Measurements from ENCODE around the gene LYPD8. TPM values are rescaled to one million over a fixed set of nuclear protein-coding genes. Genes with fewer than 3 reads are reported as not detected.

LYPD8 gene
- total RNA-seq, 2 experiments from 2014 or later = not detected

DNA sequence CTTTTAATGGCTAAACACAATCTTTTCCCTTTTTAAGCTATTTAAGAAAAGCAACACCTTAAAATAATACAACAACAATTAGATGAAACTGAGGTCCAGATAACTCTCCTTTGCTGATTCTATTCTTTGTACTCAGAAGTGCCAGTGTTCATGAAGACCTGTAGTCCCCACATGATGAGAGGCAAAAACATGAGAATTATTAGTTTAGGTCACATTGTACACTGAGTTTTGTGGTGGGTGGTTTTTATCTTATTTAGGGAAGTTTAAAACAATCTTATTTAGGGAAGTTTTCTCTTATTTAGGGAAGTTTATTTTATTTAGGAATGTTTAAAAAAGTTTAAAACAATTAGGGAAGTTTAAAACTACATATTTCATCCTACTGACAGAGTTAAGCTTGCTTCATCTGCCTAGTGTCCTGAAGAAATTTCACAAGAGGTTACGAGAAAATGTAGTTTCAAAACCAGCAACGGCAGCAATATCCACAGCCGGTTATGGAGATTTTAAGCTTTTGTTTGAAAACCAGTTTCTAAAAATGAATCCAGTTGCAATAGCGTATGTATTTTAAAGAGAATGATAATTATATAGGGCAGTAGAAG lies 45.2 kb downstream of the LYPD8 start:
- H3K27me3 Mint-ChIP-seq = peaks cover 21% of the 10 kb centered on the region
- H3K36me3 Mint-ChIP-seq (ENCODE audit: low read depth) = peaks cover 2% of the 10 kb centered on the region
- H3K4me1 Mint-ChIP-seq (ENCODE audit: low read depth) = no peaks in the 10 kb centered on the region
- CTCF ChIA-PET = interaction anchor here (1.7 kb wide), 1 partner anchor 96 kb away, joined by 3 read pairs; no protein-coding TSS in a partner anchor
- no peak for ATAC-seq
- no peak for TF ChIP-seq CTCF (IDR thresholded peaks at IDR 0.05)
- intact Hi-C loops (cut with micrococcal nuclease) = no loop called here
- POLR2A ChIA-PET = no interaction called here
- H3K4me3 Mint-ChIP-seq = no peak overlapping the region
- H3K9me3 Mint-ChIP-seq = peaks cover 10% of the 10 kb centered on the region
- no peak overlapping the region for H3K27ac Mint-ChIP-seq
- no peak for DNase-seq

DNA sequence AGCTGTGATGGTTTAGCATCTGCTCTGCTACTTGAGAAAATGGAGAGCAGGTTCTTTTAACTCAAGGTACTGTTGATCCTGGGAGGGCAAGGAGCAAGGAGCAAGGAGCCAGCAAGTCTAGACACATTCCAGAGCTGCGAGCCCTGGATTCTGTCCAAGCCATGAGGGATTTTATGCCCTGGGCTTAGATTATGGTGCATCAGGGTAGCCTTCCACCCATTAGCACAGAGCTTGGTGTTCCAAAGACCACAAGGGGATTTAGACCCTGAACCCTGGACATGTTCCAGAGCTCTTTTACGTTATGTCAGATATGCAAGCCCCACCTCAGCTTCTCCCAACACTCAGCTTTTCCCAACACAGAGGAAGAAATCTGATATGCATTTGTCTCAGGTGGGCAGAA lies 51.0 kb downstream of the LYPD8 start:
- ChIA-PET POLR2A (no interaction called here), CTCF (interaction anchor here (1.2 kb wide), 1 partner anchor 121 kb away, joined by 3 read pairs; the partner anchor contains the start of gene SH3BP5L)
- H3K36me3 Mint-ChIP-seq (ENCODE audit: low read depth) = no peaks in the 10 kb centered on the region
- intact Hi-C loops (cut with micrococcal nuclease) = no loop called here
- H3K27ac Mint-ChIP-seq = no peak overlapping the region
- TF ChIP-seq CTCF (IDR thresholded peaks at IDR 0.05) = no peak
- peaks cover 13% of the 10 kb centered on the region for H3K27me3 Mint-ChIP-seq
- DNase-seq (no peak), ATAC-seq (no peak)
- no peaks in the 10 kb centered on the region for H3K4me1 Mint-ChIP-seq (ENCODE audit: low read depth)
- no peak overlapping the region for H3K4me3 Mint-ChIP-seq
- no peaks in the 10 kb centered on the region for H3K9me3 Mint-ChIP-seq

DNA sequence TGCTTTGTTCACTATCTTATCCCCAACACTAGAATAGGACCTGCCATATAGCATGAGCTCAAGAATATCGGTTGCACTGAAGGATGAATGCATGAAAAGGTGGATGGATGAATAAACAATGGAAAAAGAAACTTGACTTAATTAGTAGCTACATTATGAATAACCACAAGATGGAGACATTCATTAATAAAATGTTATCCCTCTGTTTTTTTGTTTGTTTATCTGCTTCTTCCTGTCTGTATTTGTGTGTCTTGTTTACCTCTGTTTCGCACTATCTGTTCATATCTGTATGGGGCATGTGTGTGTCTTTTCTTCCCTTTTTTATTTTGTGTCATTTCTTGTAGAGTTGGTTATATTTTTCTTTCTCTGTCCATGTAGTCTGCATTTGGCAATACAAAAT lies 51.9 kb downstream of the LYPD8 start:
- no peak overlapping the region for H3K27ac Mint-ChIP-seq
- H3K4me3 Mint-ChIP-seq = no peak overlapping the region
- H3K27me3 Mint-ChIP-seq = peaks cover 11% of the 10 kb centered on the region
- ATAC-seq (no peak), DNase-seq (no peak)
- no peaks in the 10 kb centered on the region for H3K9me3 Mint-ChIP-seq
- H3K36me3 Mint-ChIP-seq (ENCODE audit: low read depth) = no peaks in the 10 kb centered on the region
- intact Hi-C loops (cut with micrococcal nuclease) = no loop called here
- H3K4me1 Mint-ChIP-seq (ENCODE audit: low read depth) = no peaks in the 10 kb centered on the region
- no peak for TF ChIP-seq CTCF (IDR thresholded peaks at IDR 0.05)
- CTCF ChIA-PET = interaction anchor here (1.2 kb wide), 1 partner anchor 122 kb away, joined by 3 read pairs; the partner anchor contains the start of gene SH3BP5L
- POLR2A ChIA-PET = no interaction called here

- H3K27me3 Mint-ChIP-seq = peaks cover 4% of the 10 kb centered on the region
Observed at GRCh38 chr1:248702714-248703113, 52.8 kb downstream of the LYPD8 start, which contains the start of gene OR14I1. OR14I1 (minus strand) TSS chr1:248702766.

More at GRCh38 chr1:248702714-248703113, 52.8 kb downstream of the LYPD8 start, which contains the start of gene OR14I1:
- Mint-ChIP-seq H3K36me3 (ENCODE audit: low read depth) (no peaks in the 10 kb centered on the region), H3K27ac (no peak within 1 kb of the TSS), H3K4me3 (no peak within 1 kb of the TSS), H3K4me1 (ENCODE audit: low read depth) (no peaks in the 10 kb centered on the region), H3K9me3 (no peaks in the 10 kb centered on the region)
- ChIA-PET POLR2A (no interaction called here), CTCF (no interaction called here)
- intact Hi-C loops (cut with micrococcal nuclease) = no loop called here
- DNase-seq = no peak
- TF ChIP-seq CTCF (IDR thresholded peaks at IDR 0.05) = no peak
- ATAC-seq = no peak

All from activated CD8-positive, alpha-beta T cell treated with anti-CD3 and anti-CD28 coated beads for 36 hours (primary cell).